HG03135 (cell line): Measurements from ENCODE around the gene C11orf86.

ENCODE experiments used
- ATAC-seq: cut with Tn5 transposase; IDR thresholded peaks from one replicate; pipeline ENCODE4 v1.9.1; 2021; ENCODE audit warnings: mild to moderate bottlenecking, moderate library complexity; ENCODE audit not compliant: unreplicated experiment

The C11orf86 gene

GRCh38 chr11:67022961-67023956 lies 48.2 kb downstream of the C11orf86 start, which contains the start of gene SYT12:
TSS of gene SYT12 (plus strand) at chr11:67023134. CDS start at chr11:67030145, 7,011 bp downstream.
- ATAC-seq: no peak

GRCh38 chr11:67023957-67024353 lies 48.9 kb downstream of the C11orf86 start:
- ATAC-seq: no peak

GRCh38 chr11:67024410-67024809 lies 49.3 kb downstream of the C11orf86 start:
- ATAC-seq: no peak

- no peak for ATAC-seq
These were observed 49.9 kb downstream of the C11orf86 start for GRCh38 chr11:67024966-67025365.

- ATAC-seq: no peak
These were observed 50.6 kb downstream of the C11orf86 start for GRCh38 chr11:67025750-67026149.
